HG03108 (cell line): ENCODE measurements around the gene AADACL4.

Experiments
- ATAC-seq: cut with Tn5 transposase; IDR thresholded peaks from one replicate; pipeline ENCODE4 v1.9.1; 2021; ENCODE audit warnings: moderate library complexity; ENCODE audit not compliant: unreplicated experiment

The AADACL4 gene

GRCh38 chr1:12610941-12611340 is 32.9 kb upstream of the AADACL4 start:
- ATAC-seq, result no peak

- ATAC-seq, result no peak
Measured at GRCh38 chr1:12613180-12613579, 30.7 kb upstream of the AADACL4 start.

DNA sequence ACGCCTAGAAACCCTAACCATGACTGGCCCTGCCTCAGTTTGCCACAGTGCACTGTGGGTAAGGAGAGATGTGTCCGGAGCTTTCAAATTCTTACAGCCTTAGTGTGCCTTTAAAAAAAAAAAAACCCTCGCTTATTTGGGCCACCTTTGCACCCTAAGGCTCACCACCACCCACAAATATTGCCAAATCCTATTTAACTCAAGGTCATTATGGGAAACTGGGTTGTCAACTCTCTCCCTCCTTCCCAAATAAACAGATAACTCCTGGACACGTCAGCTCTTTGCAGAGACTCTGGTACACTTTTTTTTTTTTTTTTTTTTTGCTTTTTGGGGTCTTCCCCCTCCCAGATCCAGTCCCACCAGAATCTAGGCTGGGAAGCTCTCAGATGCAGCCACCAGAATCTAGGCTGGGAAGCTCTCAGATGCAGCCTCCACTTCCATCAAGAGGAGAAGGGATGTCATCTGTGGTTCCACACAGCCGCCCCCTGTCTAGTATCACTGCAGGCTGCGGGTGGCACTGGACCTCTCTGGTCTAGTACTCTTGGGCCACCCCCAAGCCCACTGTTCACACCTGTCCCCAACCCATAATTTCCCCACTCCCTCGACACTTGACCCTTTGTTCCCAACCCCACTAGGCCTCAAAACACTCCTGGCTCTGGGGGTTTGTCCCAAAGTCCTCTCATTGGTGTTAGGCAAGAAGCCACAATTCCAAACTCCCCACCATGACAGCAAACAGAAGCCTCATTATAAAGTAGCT is 29.3 kb upstream of the AADACL4 start:
- no peak for ATAC-seq

- no peak for ATAC-seq
Measured at GRCh38 chr1:12615159-12615864, 28.6 kb upstream of the AADACL4 start.

DNA sequence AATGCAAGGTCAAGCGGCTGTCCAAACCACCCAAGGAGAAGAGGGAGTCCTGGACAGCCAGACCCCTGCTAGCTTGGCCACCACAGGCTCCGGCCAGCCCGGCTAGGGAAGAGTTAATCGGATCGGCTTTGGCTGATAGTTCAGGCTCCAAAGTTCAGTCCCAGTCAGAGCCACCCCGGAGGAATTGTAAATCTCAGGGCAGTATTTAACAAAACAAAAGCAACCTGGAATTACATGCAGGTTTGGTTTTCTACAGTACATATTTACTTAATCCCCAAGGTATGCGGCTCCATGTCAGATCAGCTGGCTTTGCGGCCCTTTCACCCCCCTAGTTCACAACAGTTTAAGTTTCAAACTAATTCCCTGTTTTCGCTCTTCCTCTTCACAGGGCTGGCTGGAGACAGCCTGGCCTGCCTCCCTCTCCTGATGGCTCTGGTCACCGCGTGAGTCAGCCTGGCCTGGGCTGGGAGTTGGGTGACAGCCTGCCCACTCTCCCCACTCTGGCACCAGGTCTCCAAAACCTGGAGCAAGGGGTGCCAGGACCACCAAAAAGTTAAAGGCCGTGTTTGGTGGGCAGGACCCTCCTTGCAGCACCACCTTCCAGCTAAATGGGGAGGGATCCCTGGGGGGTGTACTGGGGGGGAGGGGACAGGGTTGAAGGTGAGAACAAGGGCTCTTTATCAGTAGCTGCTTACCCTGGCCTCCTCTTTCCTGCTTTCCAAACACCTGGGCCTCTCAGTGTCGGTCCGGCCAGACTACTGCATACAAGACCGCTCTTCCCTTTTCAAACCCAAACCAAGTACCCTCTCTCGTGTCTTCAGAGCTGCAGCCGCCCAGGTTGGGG is 27.8 kb upstream of the AADACL4 start:
- ATAC-seq, result no peak

DNA sequence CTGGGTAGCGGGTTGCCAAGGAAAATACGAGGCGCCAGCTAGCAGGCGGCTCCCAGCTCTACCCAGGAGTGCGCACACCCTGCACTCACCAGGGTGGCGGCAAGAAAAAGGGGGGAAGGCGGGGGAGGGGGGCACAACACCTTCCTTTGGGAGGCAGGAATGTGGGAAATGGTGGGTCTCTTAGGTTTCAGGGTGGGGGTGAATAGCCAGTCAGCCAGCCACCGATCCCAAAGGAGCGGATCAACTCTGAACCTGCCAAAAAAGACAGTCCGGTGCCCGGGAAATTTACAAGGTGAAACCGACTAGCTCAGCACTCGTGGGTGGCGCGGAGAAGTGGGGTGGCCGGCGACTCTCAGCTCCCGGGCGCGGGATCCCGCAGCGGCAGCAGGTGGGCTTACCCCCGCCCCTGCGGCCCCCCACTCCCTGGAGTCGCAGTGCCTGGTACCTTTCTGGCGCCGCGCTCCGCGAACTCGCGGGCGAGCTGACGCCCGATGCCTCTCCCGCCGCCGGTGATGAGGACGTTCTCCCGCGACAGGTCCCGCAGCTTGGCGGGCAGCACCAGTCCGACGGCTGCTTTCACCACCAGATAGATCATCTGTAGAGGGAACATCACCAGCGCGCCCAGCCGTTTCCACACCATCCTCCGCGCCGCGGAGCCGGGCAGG is 27.0 kb upstream of the AADACL4 start:
- ATAC-seq, result no peak

- ATAC-seq, result no peak
Measured at GRCh38 chr1:12617511-12617900, 26.4 kb upstream of the AADACL4 start.

GRCh38 chr1:12617901-12618660 is 25.8 kb upstream of the AADACL4 start, which contains the start of gene DHRS3:
TSS of gene DHRS3 (minus strand) at chr1:12618210. CDS start at chr1:12617348, 862 bp downstream.
- ATAC-seq, result no peak

DNA sequence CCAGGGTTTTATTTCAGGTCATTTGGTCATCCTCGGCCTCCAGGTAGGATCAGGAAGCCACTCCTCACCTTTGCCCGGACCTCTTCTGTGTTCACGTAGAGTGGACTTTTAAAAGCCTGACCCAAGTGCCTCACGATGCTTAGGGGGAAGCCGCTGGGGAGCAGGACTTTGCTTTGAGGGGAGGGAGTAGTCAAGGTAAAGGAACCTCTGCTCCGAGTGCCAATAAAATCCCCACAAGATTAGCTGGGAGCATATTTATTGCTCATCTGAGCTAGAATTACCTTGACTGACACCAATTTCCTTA is 25.3 kb upstream of the AADACL4 start:
- no peak for ATAC-seq

DNA sequence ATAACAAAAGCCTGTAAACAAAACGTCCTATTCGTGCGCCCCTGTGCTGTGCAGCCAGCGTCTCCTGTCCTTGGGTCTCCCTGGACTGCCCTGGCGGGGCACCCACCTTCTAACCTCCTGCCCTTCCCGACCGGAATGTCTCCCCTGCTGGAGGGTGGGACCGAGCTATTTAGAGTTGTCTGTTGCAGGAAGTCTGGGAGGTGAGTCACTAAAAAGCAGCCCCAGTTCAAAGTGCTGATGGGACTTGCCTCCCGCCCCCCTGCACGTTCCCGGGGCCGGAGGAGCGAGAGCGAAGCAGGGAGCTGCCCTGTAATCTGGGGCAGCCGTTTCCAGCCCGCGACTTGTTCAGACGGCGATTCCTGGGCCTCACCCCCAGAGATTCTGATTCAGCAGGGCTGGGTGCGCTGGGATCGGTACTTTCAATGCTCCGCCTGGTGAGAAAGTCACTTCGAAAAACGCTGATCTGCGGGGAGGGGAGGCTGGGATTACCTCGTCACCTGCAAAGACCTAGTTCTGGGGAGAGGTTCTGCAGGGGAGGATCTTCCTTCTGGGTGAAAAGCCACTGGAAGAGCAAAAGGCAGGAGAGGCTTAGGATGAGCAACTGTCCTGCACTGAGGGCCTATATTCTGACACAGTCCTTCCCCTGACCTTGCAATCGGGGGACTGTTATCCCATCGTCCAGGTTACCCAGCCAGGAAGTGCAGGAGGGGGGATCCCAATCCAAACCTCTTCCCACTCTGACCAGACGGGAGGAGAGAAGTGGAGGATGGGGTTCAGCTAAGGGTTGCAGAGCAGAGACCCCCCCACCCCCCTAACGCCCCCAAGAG is 24.7 kb upstream of the AADACL4 start:
- ATAC-seq, result no peak

- ATAC-seq, result no peak
Measured at GRCh38 chr1:12619792-12620487, 23.9 kb upstream of the AADACL4 start.

DNA sequence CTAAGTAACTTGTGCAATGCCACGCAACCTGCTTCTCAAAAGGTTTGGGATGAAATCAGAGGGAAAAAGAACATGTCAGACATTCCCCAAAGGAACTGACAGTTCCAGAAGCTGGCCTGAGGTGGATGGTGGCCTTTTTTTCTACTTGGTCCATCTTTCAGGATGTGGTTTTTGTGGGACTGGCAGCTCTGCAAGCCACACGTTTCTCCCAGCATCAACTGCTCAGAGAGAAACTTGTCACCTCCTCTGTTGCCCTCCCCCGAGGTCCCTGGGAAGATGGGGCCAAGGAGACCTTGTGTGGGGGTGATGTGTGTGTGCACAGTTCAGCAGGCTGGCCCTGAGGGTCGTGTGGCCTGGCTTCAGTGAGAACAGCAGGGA is 23.4 kb upstream of the AADACL4 start:
- ATAC-seq, result no peak

DNA sequence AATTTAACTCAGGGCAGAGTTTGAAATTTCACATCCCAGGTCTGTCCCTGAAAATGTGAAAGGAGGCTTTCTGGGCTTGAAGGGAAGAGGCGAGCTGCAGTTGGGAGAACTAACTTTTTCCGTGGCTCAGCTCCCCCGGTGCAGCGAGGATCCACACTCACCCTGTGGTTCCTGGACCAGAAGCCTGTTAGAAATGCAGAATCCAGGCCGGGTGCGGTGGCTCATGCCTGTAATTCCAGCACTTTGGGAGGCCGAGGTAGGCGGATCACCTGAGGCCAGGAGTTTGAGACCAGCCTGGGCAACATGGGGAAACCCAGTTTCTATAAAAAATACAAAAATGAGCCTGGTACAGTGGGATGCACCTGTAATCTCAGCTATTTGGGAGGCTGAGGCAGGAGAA is 23.0 kb upstream of the AADACL4 start:
- no peak for ATAC-seq

GRCh38 chr1:12621346-12622335 is 22.2 kb upstream of the AADACL4 start:
- no peak for ATAC-seq

- ATAC-seq, result no peak
Measured at GRCh38 chr1:12622506-12622905, 21.4 kb upstream of the AADACL4 start.

DNA sequence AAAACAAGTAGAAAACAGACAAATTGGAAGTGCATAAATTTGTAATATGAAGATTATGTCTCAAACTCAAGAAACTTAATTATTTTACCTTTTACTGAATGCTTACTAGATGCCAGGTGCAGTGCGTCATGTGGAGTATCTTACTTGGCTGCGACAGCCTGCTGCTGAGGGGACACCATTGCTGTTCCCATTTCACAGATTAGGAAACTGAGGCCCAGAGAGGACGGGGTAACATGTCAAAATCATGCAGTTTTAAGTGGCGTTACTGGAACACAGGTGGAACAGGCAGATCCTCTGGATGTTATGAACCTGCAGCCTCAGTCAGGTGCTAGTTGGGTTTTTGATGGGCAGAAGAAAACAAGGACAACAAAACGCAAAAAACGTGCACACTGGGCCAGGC is 18.6 kb upstream of the AADACL4 start:
- no peak for ATAC-seq

DNA sequence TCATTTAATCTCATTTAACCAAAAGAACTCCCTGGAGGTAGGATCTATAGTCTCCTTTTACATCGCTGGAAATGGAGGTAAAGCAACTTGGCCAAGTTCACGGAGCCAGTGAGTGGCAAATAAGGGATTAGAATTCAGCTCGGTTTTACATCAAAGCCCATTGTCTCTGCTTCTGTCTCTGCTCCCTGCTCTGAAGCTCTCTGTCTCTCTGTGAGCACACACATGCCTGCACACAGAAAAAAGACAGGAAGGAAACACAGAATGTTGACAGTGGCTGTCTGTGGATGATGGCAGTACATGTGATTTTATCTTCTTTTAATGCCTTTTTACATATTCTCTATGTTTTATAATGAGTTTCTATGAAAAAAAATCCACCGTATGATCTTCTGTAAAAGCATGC is 17.0 kb upstream of the AADACL4 start:
- no peak for ATAC-seq

- no peak for ATAC-seq
Measured at GRCh38 chr1:12627296-12627695, 16.6 kb upstream of the AADACL4 start.
